CD4-positive, alpha-beta T cell (primary cell): ENCODE data around the gene GOLGB1. TPM values are rescaled to one million over a fixed set of nuclear protein-coding genes. Genes with fewer than 3 reads are reported as not detected.
"Not testable (repeated sequence)": the region's sequence is repeated elsewhere in the genome, so short reads cannot be mapped to it uniquely, and the experiment has no call there.

Source experiments
- ATAC-seq: fragments of 200-7000 bp; cut with Tn5 transposase; one replicate; pipeline ENCODE4 v1.10.0; 2022; ENCODE audit warnings: mild to moderate bottlenecking; ENCODE audit not compliant: poor library complexity
- CTCF ChIA-PET: fragments of 350-600 bp; sonication (Branson Sonifier 250); formaldehyde crosslinking; loops from one replicate; lab custom pipeline; 2021; ENCODE audit warnings: antibody characterized with exemption, inconsistent platforms; lab: Charles Lee
- POLR2A ChIA-PET: fragments of 350-600 bp; sonication (Branson Sonifier 250); formaldehyde crosslinking; loops from one replicate; lab custom pipeline; 2021; ENCODE audit warnings: antibody characterized with exemption, inconsistent platforms; lab: Charles Lee
- DNase-seq, 14 experiments: peaks; one replicate each; pipeline ENCODE4 v3.0.0-alpha.2; 2013 to 2020; ENCODE audit warnings: mixed read lengths in 2 of 14
- H3K27ac ChIP-seq, 2 donors: one replicate each; pipeline versions ENCODE4 v1.5.1 to v1.7.0; 2013; ENCODE audit warnings: low read length in 2 of 2, low read depth in 1 of 2, mild to moderate bottlenecking in 1 of 2
- H3K27me3 ChIP-seq, 2 experiments: 1 replicate in 1 of 2; 2 replicates in 1 of 2; pipeline versions ENCODE4 v1.6.1 to v1.7.0; 2013; ENCODE audit warnings: low read length in 2 of 2, control low read depth in 1 of 2, mild to moderate bottlenecking in 1 of 2, moderate library complexity in 1 of 2; ENCODE audit not compliant: insufficient read depth in 2 of 2, control insufficient read depth in 1 of 2
- H3K36me3 ChIP-seq: one replicate; pipeline ENCODE4 v1.6.1; 2013; ENCODE audit warnings: low read length, control low read depth; ENCODE audit not compliant: insufficient read depth
- H3K4me1 ChIP-seq: one replicate; pipeline ENCODE4 v1.6.1; 2013; ENCODE audit warnings: low read length, control low read depth; ENCODE audit not compliant: insufficient read depth
- H3K4me3 ChIP-seq: one replicate; pipeline ENCODE4 v1.5.1; 2013; ENCODE audit warnings: mild to moderate bottlenecking, low read length, moderate library complexity
- H3K9me3 ChIP-seq, 2 experiments: 1 replicate in 1 of 2; 2 replicates in 1 of 2; pipeline versions ENCODE4 v1.6.1 to v1.7.0; 2013; ENCODE audit warnings: low read length in 2 of 2, mild to moderate bottlenecking in 2 of 2, control low read depth in 1 of 2, moderate library complexity in 1 of 2; ENCODE audit not compliant: control insufficient read depth in 1 of 2, insufficient read depth in 1 of 2
- H3K27ac Mint-ChIP-seq: one replicate; pipeline ENCODE4 v1.8.0; 2020; ENCODE audit warnings: mixed read lengths
- H3K27me3 Mint-ChIP-seq: one replicate; pipeline ENCODE4 v1.8.0; 2021; ENCODE audit warnings: mixed read lengths
- H3K36me3 Mint-ChIP-seq: one replicate; pipeline ENCODE4 v1.8.0; 2021; ENCODE audit warnings: low read depth, mixed read lengths
- H3K4me1 Mint-ChIP-seq: one replicate; pipeline ENCODE4 v1.8.0; 2021; ENCODE audit warnings: low read depth, mixed read lengths
- H3K4me3 Mint-ChIP-seq: one replicate; pipeline ENCODE4 v1.8.0; 2020; ENCODE audit warnings: mild to moderate bottlenecking, mixed read lengths
- H3K9me3 Mint-ChIP-seq: one replicate; pipeline ENCODE4 v1.8.0; 2020; ENCODE audit warnings: mixed read lengths
- intact Hi-C, 2 experiments: fragments of 100-400 bp; cut with DNase I in 1 of 2; cut with micrococcal nuclease in 1 of 2; formaldehyde crosslinking; loops; one replicate each; pipeline versions ENCODE4 v1.15.1 to v1.9.0; 2023 to 2025; cut with DNase I, micrococcal nuclease
- total RNA-seq, 174 experiments: library from RNA in 2 of 174; stranded (reverse) in 2 of 174; gene quantifications; one replicate each; pipeline ENCODE4 v1.2.3 and lab custom pipeline; 2021 to 2026
- TF ChIP-seq, protein P1 (sequence below): fragments of 200-600 bp; IDR thresholded peaks from one replicate; pipeline ENCODE4 v1.8.0; 2022; ENCODE audit warnings: antibody characterized with exemption, mild to moderate bottlenecking

Gene GOLGB1
- total RNA-seq, 2 experiments from 2014 or later: 49.8 to 50.2 TPM

DNA sequence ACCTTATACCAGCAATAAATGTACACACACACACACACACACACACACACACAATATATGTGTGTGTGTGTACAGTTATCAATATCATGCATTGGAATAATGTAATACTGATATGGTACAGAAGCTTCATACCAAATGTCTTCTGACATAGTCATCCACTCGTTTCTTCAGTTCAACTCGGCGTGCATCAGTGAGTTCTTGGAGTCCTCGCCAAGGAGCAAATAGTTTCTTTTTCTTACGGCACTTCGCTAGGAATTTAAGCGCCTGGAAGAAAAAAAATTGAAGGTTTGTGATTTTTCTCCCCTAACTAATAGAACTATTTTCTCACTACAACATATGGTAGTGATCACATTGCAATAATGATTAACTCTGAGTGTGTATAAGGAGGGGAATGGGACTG lies 32.1 kb upstream of the GOLGB1 start:
- no peak overlapping the region for H3K27ac ChIP-seq
- H3K4me3 ChIP-seq: no peak overlapping the region
- H3K9me3 ChIP-seq: no peaks in the 10 kb centered on the region
- no peaks in the 10 kb centered on the region for H3K4me1 ChIP-seq
- H3K27ac Mint-ChIP-seq: no peak overlapping the region
- no peaks in the 10 kb centered on the region for H3K9me3 Mint-ChIP-seq
- ChIA-PET CTCF (no interaction called here), POLR2A (no interaction called here)
- no peaks in the 10 kb centered on the region for H3K27me3 Mint-ChIP-seq
- H3K4me1 Mint-ChIP-seq: no peaks in the 10 kb centered on the region
- ATAC-seq (no peak), DNase-seq (no peak)
- peaks cover 51% of the 10 kb centered on the region for H3K36me3 ChIP-seq
- intact Hi-C loops: no loop called here
- H3K27me3 ChIP-seq: no peaks in the 10 kb centered on the region
- H3K4me3 Mint-ChIP-seq: no peak overlapping the region
- peaks cover 97% of the 10 kb centered on the region for H3K36me3 Mint-ChIP-seq
- TF ChIP-seq, protein P1, sequence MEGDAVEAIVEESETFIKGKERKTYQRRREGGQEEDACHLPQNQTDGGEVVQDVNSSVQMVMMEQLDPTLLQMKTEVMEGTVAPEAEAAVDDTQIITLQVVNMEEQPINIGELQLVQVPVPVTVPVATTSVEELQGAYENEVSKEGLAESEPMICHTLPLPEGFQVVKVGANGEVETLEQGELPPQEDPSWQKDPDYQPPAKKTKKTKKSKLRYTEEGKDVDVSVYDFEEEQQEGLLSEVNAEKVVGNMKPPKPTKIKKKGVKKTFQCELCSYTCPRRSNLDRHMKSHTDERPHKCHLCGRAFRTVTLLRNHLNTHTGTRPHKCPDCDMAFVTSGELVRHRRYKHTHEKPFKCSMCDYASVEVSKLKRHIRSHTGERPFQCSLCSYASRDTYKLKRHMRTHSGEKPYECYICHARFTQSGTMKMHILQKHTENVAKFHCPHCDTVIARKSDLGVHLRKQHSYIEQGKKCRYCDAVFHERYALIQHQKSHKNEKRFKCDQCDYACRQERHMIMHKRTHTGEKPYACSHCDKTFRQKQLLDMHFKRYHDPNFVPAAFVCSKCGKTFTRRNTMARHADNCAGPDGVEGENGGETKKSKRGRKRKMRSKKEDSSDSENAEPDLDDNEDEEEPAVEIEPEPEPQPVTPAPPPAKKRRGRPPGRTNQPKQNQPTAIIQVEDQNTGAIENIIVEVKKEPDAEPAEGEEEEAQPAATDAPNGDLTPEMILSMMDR: no peak

DNA sequence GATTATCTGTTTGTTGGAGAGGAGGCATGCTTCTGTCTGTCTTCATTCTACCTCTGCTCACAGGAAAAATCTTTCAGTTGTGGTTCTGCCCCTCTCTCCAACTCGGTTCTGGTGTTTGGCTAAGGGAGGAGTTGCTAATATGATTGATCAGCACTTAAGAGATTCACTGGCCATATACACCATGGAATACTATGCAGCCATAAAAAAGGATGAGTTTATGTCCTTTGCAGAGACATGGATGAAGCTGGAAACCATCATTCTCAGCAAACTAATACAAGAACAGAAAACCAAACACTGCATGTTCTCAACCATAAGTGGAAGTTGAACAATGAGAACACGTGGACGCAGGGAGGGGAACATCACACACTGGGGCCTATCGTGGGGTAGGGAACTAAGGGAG lies 25.6 kb upstream of the GOLGB1 start:
- H3K9me3 ChIP-seq, CTCF ChIA-PET, H3K9me3 Mint-ChIP-seq, H3K27me3 Mint-ChIP-seq, DNase-seq, POLR2A ChIA-PET, H3K4me3 Mint-ChIP-seq, ATAC-seq, H3K4me1 Mint-ChIP-seq, H3K4me1 ChIP-seq, H3K27ac ChIP-seq, intact Hi-C loops, H3K27me3 ChIP-seq, H3K27ac Mint-ChIP-seq, H3K4me3 ChIP-seq: not testable (repeated sequence)
- H3K36me3 Mint-ChIP-seq: peaks cover 97% of the 10 kb centered on the region
- peaks cover 47% of the 10 kb centered on the region for H3K36me3 ChIP-seq

DNA sequence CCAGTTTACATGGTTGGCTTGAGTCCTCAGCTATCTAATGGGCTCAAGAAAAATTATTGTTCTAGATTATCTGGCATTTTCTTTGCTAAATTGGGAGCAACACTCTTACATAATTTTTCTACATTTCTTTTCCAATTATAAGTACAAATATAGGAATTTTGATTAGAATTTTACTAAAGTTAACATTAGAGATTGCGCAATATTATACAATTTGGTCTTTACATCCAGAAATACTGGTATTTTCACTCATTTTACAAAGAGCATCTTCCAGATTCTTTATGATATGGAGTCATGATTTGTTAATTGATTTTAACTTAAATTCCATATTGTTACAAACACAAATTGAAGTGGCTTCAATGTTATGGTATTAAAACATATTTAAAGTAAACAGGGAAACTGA lies 19.7 kb upstream of the GOLGB1 start:
- Histone ChIP-seq H3K27me3 (no peaks in the 10 kb centered on the region), H3K9me3 (no peaks in the 10 kb centered on the region), H3K27ac (no peak overlapping the region), H3K4me1 (no peaks in the 10 kb centered on the region), H3K36me3 (peaks cover 33% of the 10 kb centered on the region), H3K4me3 (no peak overlapping the region)
- CTCF ChIA-PET: interaction anchor here (0.6 to 0.8 kb wide), 2 partner anchors 17 to 19 kb away, joined by 3 read pairs; no protein-coding TSS in a partner anchor
- TF ChIP-seq, protein P1: no peak
- intact Hi-C loops: no loop called here
- Mint-ChIP-seq H3K27me3 (no peaks in the 10 kb centered on the region), H3K4me3 (no peak overlapping the region), H3K9me3 (no peaks in the 10 kb centered on the region), H3K4me1 (no peaks in the 10 kb centered on the region), H3K27ac (no peak overlapping the region), H3K36me3 (peaks cover 57% of the 10 kb centered on the region)
- DNase-seq (no peak), ATAC-seq (no peak)
- POLR2A ChIA-PET: no interaction called here

DNA sequence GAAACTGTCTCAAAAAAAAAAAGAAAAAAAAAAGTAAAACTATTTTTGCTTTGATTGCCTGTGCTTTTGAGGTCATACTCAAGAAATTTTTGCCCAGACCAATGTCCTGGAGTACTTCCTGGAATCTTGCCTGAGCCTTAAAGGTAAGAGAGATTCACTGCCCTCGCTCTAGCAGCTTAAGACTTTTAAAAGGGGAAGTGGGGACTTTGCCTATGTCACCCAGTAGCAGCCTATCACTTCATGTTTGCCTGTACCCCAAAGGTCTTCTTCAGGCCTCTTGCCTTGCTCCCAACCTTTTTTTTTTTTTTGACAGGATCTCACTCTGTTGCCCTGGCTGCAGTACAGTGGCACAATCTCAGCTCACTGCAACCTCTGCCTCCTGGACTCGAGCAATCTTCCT lies 18.9 kb upstream of the GOLGB1 start:
- POLR2A ChIA-PET: no interaction called here
- no peaks in the 10 kb centered on the region for H3K27me3 Mint-ChIP-seq

More for the DNA sequence above, 18.9 kb upstream of the GOLGB1 start:
- intact Hi-C loops: no loop called here
- CTCF ChIA-PET: interaction anchor here (0.6 to 0.8 kb wide), 2 partner anchors 18 kb away, joined by 3 read pairs; no protein-coding TSS in a partner anchor
- H3K4me3 ChIP-seq: no peak overlapping the region
- ATAC-seq (no peak), DNase-seq (no peak)
- TF ChIP-seq, protein P1: no peak
- no peaks in the 10 kb centered on the region for H3K4me1 Mint-ChIP-seq
- no peak overlapping the region for H3K27ac ChIP-seq
- H3K27ac Mint-ChIP-seq: no peak overlapping the region
- H3K36me3 Mint-ChIP-seq: peaks cover 49% of the 10 kb centered on the region
- H3K4me1 ChIP-seq: no peaks in the 10 kb centered on the region
- H3K9me3 Mint-ChIP-seq: no peaks in the 10 kb centered on the region
- no peaks in the 10 kb centered on the region for H3K9me3 ChIP-seq
- H3K27me3 ChIP-seq: no peaks in the 10 kb centered on the region
- H3K36me3 ChIP-seq: peaks cover 25% of the 10 kb centered on the region
- H3K4me3 Mint-ChIP-seq: no peak overlapping the region
